ENCODE data around the gene CPED1.

DNA sequence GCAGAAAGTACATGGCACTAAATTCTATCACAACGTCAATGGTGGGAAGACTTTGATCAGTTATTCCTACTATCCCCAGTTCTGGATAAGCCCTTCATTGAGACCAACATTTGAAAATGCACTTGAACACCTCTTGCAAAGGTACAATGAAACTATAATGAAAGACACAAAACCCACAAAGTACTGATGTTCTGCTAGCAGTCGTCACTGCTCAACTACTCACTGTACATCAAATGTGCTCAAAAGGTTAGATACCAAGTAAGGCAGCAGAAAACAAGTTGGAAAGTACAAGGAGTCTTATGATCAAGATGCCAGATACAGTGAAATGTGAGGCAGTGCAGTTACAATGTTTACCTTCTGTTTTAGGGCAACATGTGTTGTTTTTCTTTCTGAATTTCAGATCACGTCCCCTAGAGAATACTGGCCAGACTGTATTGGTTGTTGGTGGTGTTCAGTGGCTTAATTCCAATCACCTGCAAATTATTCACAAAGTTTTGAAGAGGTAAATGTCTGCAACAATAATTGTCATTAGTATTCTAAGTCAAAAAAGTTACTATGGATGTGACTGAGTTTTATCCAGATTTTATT lies 277.9 kb downstream of the CPED1 start:
- TF ChIP-seq EZH2phosphoT487 (IDR thresholded peaks at IDR 0.05; ENCODE audit: borderline replicate concordance, low read depth, low read length) = no peak
- TF ChIP-seq, protein P1, sequence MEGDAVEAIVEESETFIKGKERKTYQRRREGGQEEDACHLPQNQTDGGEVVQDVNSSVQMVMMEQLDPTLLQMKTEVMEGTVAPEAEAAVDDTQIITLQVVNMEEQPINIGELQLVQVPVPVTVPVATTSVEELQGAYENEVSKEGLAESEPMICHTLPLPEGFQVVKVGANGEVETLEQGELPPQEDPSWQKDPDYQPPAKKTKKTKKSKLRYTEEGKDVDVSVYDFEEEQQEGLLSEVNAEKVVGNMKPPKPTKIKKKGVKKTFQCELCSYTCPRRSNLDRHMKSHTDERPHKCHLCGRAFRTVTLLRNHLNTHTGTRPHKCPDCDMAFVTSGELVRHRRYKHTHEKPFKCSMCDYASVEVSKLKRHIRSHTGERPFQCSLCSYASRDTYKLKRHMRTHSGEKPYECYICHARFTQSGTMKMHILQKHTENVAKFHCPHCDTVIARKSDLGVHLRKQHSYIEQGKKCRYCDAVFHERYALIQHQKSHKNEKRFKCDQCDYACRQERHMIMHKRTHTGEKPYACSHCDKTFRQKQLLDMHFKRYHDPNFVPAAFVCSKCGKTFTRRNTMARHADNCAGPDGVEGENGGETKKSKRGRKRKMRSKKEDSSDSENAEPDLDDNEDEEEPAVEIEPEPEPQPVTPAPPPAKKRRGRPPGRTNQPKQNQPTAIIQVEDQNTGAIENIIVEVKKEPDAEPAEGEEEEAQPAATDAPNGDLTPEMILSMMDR (conservative IDR thresholded peaks at IDR 0.05; ENCODE audit: low read length) = no peak

Measured in OCI-LY7 (cell line).